GM12878 (cell line): ENCODE results near the gene LDB3. TPM values are rescaled to one million over a fixed set of nuclear protein-coding genes. Genes with fewer than 3 reads are reported as not detected.

ENCODE experiments used
- ATAC-seq: fragments of 200-7000 bp; cut with Tn5 transposase; 3 replicates; pipeline ENCODE4 v1.9.1; 2020; ENCODE audit warnings: mild to moderate bottlenecking, moderate library complexity
- BruUV-seq: library from RNA; stranded (reverse); fragments of 400-500 nt; replicated peaks from 2 replicates; lab custom pipeline; 2021; lab: Mats Ljungman, UMichigan
- CTCF ChIA-PET: fragments of 300-600 bp; sonication (Branson Sonifier 250); formaldehyde crosslinking; extraction: SDS; loops from one replicate; lab custom pipeline; 2021; ENCODE audit warnings: inconsistent platforms; lab: Yijun Ruan, JAX
- POLR2A ChIA-PET: fragments of 350-600 bp; formaldehyde crosslinking; extraction: SDS; loops from one replicate; lab custom pipeline; 2021; ENCODE audit warnings: inconsistent platforms; lab: Charles Lee
- RAD21 ChIA-PET: fragments of 300-600 bp; sonication (Branson Sonifier 250); formaldehyde crosslinking; loops from one replicate; lab custom pipeline; 2023; ENCODE audit warnings: antibody characterized with exemption; ENCODE audit not compliant: unreplicated experiment; lab: Charles Lee
- SMC1A ChIA-PET: fragments of 300-600 bp; sonication (Branson Sonifier 250); formaldehyde crosslinking; loops from one replicate; lab custom pipeline; 2023; ENCODE audit not compliant: unreplicated experiment, uncharacterized antibody; lab: Charles Lee
- DNase-seq: peaks from one replicate; pipeline ENCODE4 v3.0.0-alpha.2; 2011; ENCODE audit warnings: low read depth, low spot score
- FAIRE-seq: peaks from 3 replicates; lab custom pipeline; 2011; peaks lifted over from hg19 to GRCh38; lab: Jason Lieb, UNC
- H2AFZ ChIP-seq: 2 replicates; pipeline ENCODE4 v1.6.0; 2011; ENCODE audit warnings: low read depth, low read length, control low read depth; ENCODE audit not compliant: control insufficient read depth
- H3K27ac ChIP-seq: 2 replicates; pipeline ENCODE4 v1.5.1; 2011; ENCODE audit warnings: control low read depth; ENCODE audit not compliant: control insufficient read depth, insufficient read depth
- H3K27me3 ChIP-seq, 2 experiments: replicated peaks in 1 of 2; 2 replicates each; pipeline versions ENCODE4 v1.6.0 to v1.6.1; 2011; ENCODE audit warnings: low read length in 1 of 2; ENCODE audit not compliant: control insufficient read depth in 2 of 2, insufficient read depth in 2 of 2
- H3K36me3 ChIP-seq, 2 experiments: 2 replicates each; pipeline ENCODE4 v1.5.1; 2011; ENCODE audit warnings: low read length in 1 of 2; ENCODE audit not compliant: control insufficient read depth in 2 of 2, insufficient read depth in 2 of 2
- H3K4me1 ChIP-seq: 2 replicates; pipeline ENCODE4 v1.6.1; 2011; ENCODE audit warnings: mild to moderate bottlenecking, low read length, moderate library complexity, mixed read lengths; ENCODE audit not compliant: control insufficient read depth, insufficient read depth
- H3K4me2 ChIP-seq: 2 replicates; pipeline ENCODE4 v1.6.0; 2011; ENCODE audit warnings: control low read depth; ENCODE audit not compliant: control insufficient read depth, insufficient read depth
- H3K4me3 ChIP-seq: fragments of 200-600 bp; sonication (generic); 2 replicates; pipeline ENCODE4 v1.5.1; 2016
- H3K79me2 ChIP-seq: 2 replicates; pipeline ENCODE4 v1.6.0; 2011; ENCODE audit warnings: low read length; ENCODE audit not compliant: control insufficient read depth, insufficient read depth
- H3K9ac ChIP-seq: 2 replicates; pipeline ENCODE4 v1.8.0; 2011; ENCODE audit warnings: low read length, control low read depth, mixed read lengths; ENCODE audit not compliant: control insufficient read depth, insufficient read depth
- H3K9me3 ChIP-seq: replicated peaks from 3 replicates; pipeline ENCODE4 v1.5.1; 2011; ENCODE audit warnings: mild to moderate bottlenecking, low read length; ENCODE audit not compliant: control insufficient read depth, insufficient read depth
- H4K20me1 ChIP-seq: 2 replicates; pipeline ENCODE4 v1.6.0; 2011; ENCODE audit not compliant: control insufficient read depth, insufficient read depth
- ATF7 ChIP-seq: fragments of 450-650 bp; IDR thresholded peaks from 2 replicates; pipeline ENCODE4 v1.6.1; 2016; ENCODE audit warnings: low read depth, mild to moderate bottlenecking
- EED ChIP-seq: sonication (generic); IDR thresholded peaks from 2 replicates; pipeline ENCODE4 v1.6.1; 2016; ENCODE audit warnings: antibody characterized with exemption, low read depth
- ESRRA ChIP-seq: IDR thresholded peaks from 2 replicates; pipeline ENCODE4 v1.6.1; 2012; ENCODE audit warnings: mild to moderate bottlenecking, low read length, improper control_type of control experiment
- HDAC2 ChIP-seq: fragments of 200-600 bp; sonication (generic); IDR thresholded peaks from 2 replicates; pipeline ENCODE4 v1.6.1; 2017
- IRF4 ChIP-seq: IDR thresholded peaks from 2 replicates; pipeline ENCODE4 v1.6.1; 2011; ENCODE audit warnings: low read depth, low read length
- MXI1 ChIP-seq: fragments of 150-350 bp; IDR thresholded peaks from 2 replicates; pipeline ENCODE4 v1.6.1; 2011; ENCODE audit warnings: low read depth, mild to moderate bottlenecking, inconsistent platforms, low read length, improper control_type of control experiment
- NFYA ChIP-seq: IDR thresholded peaks from 2 replicates; pipeline ENCODE4 v1.6.1; 2011; ENCODE audit warnings: low read depth, mild to moderate bottlenecking, low read length, improper control_type of control experiment, borderline replicate concordance
- RAD51 ChIP-seq: fragments of 450-650 bp; IDR thresholded peaks from 2 replicates; pipeline ENCODE4 v1.6.1; 2016; ENCODE audit warnings: moderate library complexity, mild to moderate bottlenecking, inconsistent platforms
- SREBF2 ChIP-seq: IDR thresholded peaks from 2 replicates; pipeline ENCODE4 v1.6.1; 2012; ENCODE audit warnings: mild to moderate bottlenecking, low read length
- SUZ12 ChIP-seq: fragments of 200-600 bp; sonication (generic); IDR thresholded peaks from one replicate; pipeline ENCODE4 v1.6.1; 2018; ENCODE audit warnings: antibody characterized with exemption, mild to moderate bottlenecking; ENCODE audit not compliant: unreplicated experiment
- TCF7 ChIP-seq: IDR thresholded peaks from 2 replicates; pipeline ENCODE4 v1.6.1; 2014; ENCODE audit warnings: antibody characterized with exemption, borderline replicate concordance
- ZBTB4 ChIP-seq: fragments of 450-650 bp; formaldehyde crosslinking; IDR thresholded peaks from 2 replicates; pipeline ENCODE4 v1.4.0; 2022; ENCODE audit warnings: mild to moderate bottlenecking, moderate library complexity
- WGBS: methylation state at CpG from one replicate; pipeline ENCODE4 v1.1.6; 2016; ENCODE audit warnings: low lambda C conversion rate; ENCODE audit not compliant: insufficient replicate concordance, insufficient coverage; ENCODE audit errors: missing lambda C conversion rate; 5-methylcytosine and 5-hydroxymethylcytosine counted together
- in situ Hi-C: fragments of 300-500 bp; cut with MboI; formaldehyde crosslinking; loops from 9 replicates; pipeline ENCODE4 v1.14.3; 2018; ENCODE audit warnings: mixed read lengths
- intact Hi-C: fragments of 100-400 bp; cut with micrococcal nuclease; formaldehyde crosslinking; loops from one replicate; pipeline ENCODE4 v1.14.2; 2022; ENCODE audit not compliant: unreplicated experiment
- polyA plus RNA-seq, 11 experiments: library from polyadenylated mRNA; depleted of rRNA in 4 of 11; unstranded in 6 of 11; stranded (reverse) in 5 of 11; fragments of >200 nt; fragmentation: Nextera tagmentation in 4 of 11; fragmentation: Illumina TruSeq in 1 of 11; extraction: Ambion mirVana in 4 of 11; extraction: Trizol in 1 of 11; gene quantifications; 1 replicate in 1 of 11; 2 replicates in 10 of 11; pipeline versions ENCODE4 v1.2.1 to v1.2.3, GENCODE V29; 2011 to 2016; ENCODE audit warnings: inconsistent platforms in 2 of 11, missing spikeins in 2 of 11, low read depth in 1 of 11
- total RNA-seq, 4 experiments: library from RNA; depleted of rRNA in 3 of 4; stranded (reverse); fragments of >200 nt in 3 of 4; fragmentation: Illumina TruSeq in 1 of 4; extraction: Trizol in 1 of 4; gene quantifications; 2 replicates each; pipeline versions ENCODE4 v1.2.1 to v1.2.3, GENCODE V29; 2013 to 2021
- TF ChIP-seq, protein P1 (sequence below): fragments of 450-650 bp; IDR thresholded peaks from 2 replicates; pipeline ENCODE4 v1.6.1; 2014; ENCODE audit warnings: mild to moderate bottlenecking

Gene LDB3
- total and polyA plus RNA-seq, 10 of the 15 experiments (the other 5 are each of a cell fraction or from before 2014, with no cell fraction given), result 0.02 to 0.07 (median 0.04) TPM; not detected in 1

DNA sequence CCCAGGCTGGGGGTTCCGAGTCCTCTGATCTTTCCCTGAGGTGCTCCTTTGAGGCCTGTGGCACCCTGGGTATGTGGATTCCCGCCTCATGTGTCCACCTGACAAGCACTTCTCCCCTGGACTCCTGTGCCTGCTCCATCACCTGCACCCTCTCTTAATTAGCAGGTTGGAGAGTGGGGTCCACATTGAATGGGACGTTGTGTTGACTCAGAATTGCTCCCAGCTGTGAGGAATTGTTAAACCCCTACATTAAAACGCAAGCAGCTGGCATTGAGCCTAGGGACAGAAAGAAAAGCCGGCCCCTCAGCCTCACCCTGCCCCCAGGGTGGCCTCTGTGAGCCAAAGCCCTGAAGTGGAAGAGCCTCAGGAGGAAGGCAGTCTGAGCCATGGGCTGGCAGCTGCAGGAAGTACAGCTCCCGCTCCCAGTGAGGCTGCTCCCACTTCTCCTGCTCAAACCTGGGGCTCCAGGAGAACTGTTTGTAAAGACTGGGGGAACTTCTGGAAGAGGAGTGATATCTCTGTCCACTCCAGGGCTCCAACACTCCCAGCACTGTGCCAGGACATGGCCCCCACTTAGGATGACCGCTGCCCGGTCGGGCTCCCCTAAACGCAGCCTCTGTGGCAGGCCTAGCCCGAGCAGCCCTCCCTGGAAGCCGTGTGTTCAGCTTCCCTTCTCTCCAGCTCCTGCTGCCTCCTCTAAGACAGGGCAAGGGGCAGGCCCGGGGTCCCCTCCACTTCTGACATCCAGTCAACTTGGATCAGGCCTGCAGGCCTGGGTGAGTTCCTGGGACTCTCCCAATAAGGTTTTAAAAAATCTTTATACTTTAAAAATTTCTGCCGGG, 15.7 kb upstream of the LDB3 start:
- no TSS peak for BruUV-seq
- Histone ChIP-seq H4K20me1 (no peaks in the 10 kb centered on the region; the same call in 1 of the 2 replicates), H3K4me1 (no peaks in the 10 kb centered on the region), H3K27me3 (no peaks in the 10 kb centered on the region; a peak in 1 of 4 replicates), H3K79me2 (no peaks in the 10 kb centered on the region), H3K4me3 (no peak overlapping the region), H3K4me2 (no peak overlapping the region)
- no peak for ATAC-seq
- in situ Hi-C loops, result no loop called here
- CTCF ChIA-PET, result no interaction called here
- DNase-seq, result no peak
- 33% methylated on average over 14 of the region's 14 CpGs for WGBS
- RAD21 ChIA-PET, result no interaction called here
- FAIRE-seq, result no peak
- no peak for TF ChIP-seq TCF7
- TF ChIP-seq MXI1, result no peak
- TF ChIP-seq RAD51, result no peak
- TF ChIP-seq, protein P1, sequence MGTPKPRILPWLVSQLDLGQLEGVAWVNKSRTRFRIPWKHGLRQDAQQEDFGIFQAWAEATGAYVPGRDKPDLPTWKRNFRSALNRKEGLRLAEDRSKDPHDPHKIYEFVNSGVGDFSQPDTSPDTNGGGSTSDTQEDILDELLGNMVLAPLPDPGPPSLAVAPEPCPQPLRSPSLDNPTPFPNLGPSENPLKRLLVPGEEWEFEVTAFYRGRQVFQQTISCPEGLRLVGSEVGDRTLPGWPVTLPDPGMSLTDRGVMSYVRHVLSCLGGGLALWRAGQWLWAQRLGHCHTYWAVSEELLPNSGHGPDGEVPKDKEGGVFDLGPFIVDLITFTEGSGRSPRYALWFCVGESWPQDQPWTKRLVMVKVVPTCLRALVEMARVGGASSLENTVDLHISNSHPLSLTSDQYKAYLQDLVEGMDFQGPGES, result no peak
- TF ChIP-seq ATF7, result no peak
- TF ChIP-seq SREBF2, result no peak
- no peak for TF ChIP-seq SUZ12
- no peak for TF ChIP-seq ESRRA
- TF ChIP-seq EED, result no peak
- no peak for TF ChIP-seq NFYA
- TF ChIP-seq IRF4, result no peak
- TF ChIP-seq ZBTB4 (CRISPR knock-in tag), result no peak
- TF ChIP-seq HDAC2, result no peak
- TF ChIP-seq, all 136 proteins: peak for 0
- H2AFZ ChIP-seq, result no peak overlapping the region
- H3K27ac ChIP-seq, result no peak overlapping the region
- no peaks in the 10 kb centered on the region for H3K9me3 ChIP-seq
- ChIA-PET SMC1A (interaction anchor here (1.2 kb wide), 1 partner anchor 10 kb away, joined by 4 read pairs; no protein-coding TSS in a partner anchor), POLR2A (no interaction called here)
- intact Hi-C loops, result no loop called here
- H3K9ac ChIP-seq, result no peak overlapping the region
- H3K36me3 ChIP-seq, result no peaks in the 10 kb centered on the region
